GM12873 (cell line): ENCODE results near the gene CCR8.

Experiments
- CTCF ChIP-seq: IDR thresholded peaks from 2 replicates; pipeline ENCODE4 v1.5.1; 2012; ENCODE audit warnings: low read depth, mild to moderate bottlenecking, moderate library complexity, low read length, control low read depth; ENCODE audit not compliant: insufficient read depth; ENCODE audit errors: missing control alignments

Gene CCR8

GRCh38 chr3:39378957-39379777, 49.7 kb downstream of the CCR8 start:
- no peak for TF ChIP-seq CTCF

- TF ChIP-seq CTCF = no peak
Measured at GRCh38 chr3:39379778-39380155, 50.3 kb downstream of the CCR8 start.

GRCh38 chr3:39381432-39381831, 51.9 kb downstream of the CCR8 start:
- TF ChIP-seq CTCF = no peak
